Measurements from ENCODE around the gene ILK. TPM values are rescaled to one million over a fixed set of nuclear protein-coding genes. Genes with fewer than 3 reads are reported as not detected.

The ILK gene
- total and polyA plus RNA-seq, 10 of the 15 experiments (the other 5 are each of a cell fraction or from before 2014, with no cell fraction given), result 51.8 to 163 (median 92.0) TPM

Other genes starting within 250 kb of the ILK start
Only the 7 nearest of the 16 such genes appear.
- gene TIMM10B, start 122.3 kb upstream of the ILK start, total RNA-seq (2014; rRNA removed), result 40.5 and 41.4 TPM in 2 replicates
- 28.8 and 30.3 TPM in 2 replicates for gene TIMM10B, start 122.3 kb upstream of the ILK start, total RNA-seq (2014; rRNA removed; fragmentation: Illumina TruSeq; extraction: Trizol)
- gene TIMM10B, start 122.3 kb upstream of the ILK start, total RNA-seq (2021), result 39.2 and 42.1 TPM in 2 replicates
- 58.6 and 64.3 TPM in 2 replicates for gene TIMM10B, start 122.3 kb upstream of the ILK start, polyA plus RNA-seq (2011; rRNA removed)
- gene TIMM10B, start 122.3 kb upstream of the ILK start, polyA plus RNA-seq (2014; fragmentation: Illumina TruSeq; extraction: Trizol), result 32.9 and 36.1 TPM in 2 replicates
- gene TIMM10B, start 122.3 kb upstream of the ILK start, polyA plus RNA-seq (2014; fragmentation: Nextera tagmentation; extraction: Ambion mirVana), result 100 to 1,000 TPM in 1 of 2 experiments, 10 to 100 TPM in 1; 93.3 to 126 TPM
- gene TIMM10B, start 122.3 kb upstream of the ILK start, polyA plus RNA-seq (2014; rRNA removed), result 33.5 and 47.8 TPM in 2 replicates
- 10 to 100 TPM; 58.4 to 61.6 TPM for gene TIMM10B, start 122.3 kb upstream of the ILK start, polyA plus RNA-seq (2016; fragmentation: Nextera tagmentation; extraction: Ambion mirVana)
- 10.1 and 11.7 TPM in 2 replicates for gene DNHD1, start 106.5 kb upstream of the ILK start, total RNA-seq (2014; rRNA removed)
- gene DNHD1, start 106.5 kb upstream of the ILK start, total RNA-seq (2014; rRNA removed; fragmentation: Illumina TruSeq; extraction: Trizol), result 6.7 and 7.8 TPM in 2 replicates
- gene DNHD1, start 106.5 kb upstream of the ILK start, total RNA-seq (2021), result 12.3 and 14.0 TPM in 2 replicates
- gene DNHD1, start 106.5 kb upstream of the ILK start, polyA plus RNA-seq (2011; rRNA removed), result 9.4 and 13.6 TPM in 2 replicates
- 7.6 and 10.6 TPM in 2 replicates for gene DNHD1, start 106.5 kb upstream of the ILK start, polyA plus RNA-seq (2014; fragmentation: Illumina TruSeq; extraction: Trizol)
- 1 to 10 TPM in 1 of 2 experiments, under 1 TPM in 1; 0.99 to 1.1 TPM for gene DNHD1, start 106.5 kb upstream of the ILK start, polyA plus RNA-seq (2014; fragmentation: Nextera tagmentation; extraction: Ambion mirVana)
- gene DNHD1, start 106.5 kb upstream of the ILK start, polyA plus RNA-seq (2014; rRNA removed), result 16.5 and 16.9 TPM in 2 replicates
- 1 to 10 TPM; 4.0 to 6.1 TPM for gene DNHD1, start 106.5 kb upstream of the ILK start, polyA plus RNA-seq (2016; fragmentation: Nextera tagmentation; extraction: Ambion mirVana)
- 20.5 and 27.3 TPM in 2 replicates for gene RRP8, start 158 bp upstream of the ILK start, total RNA-seq (2014; rRNA removed)
- 14.2 and 15.4 TPM in 2 replicates for gene RRP8, start 158 bp upstream of the ILK start, total RNA-seq (2014; rRNA removed; fragmentation: Illumina TruSeq; extraction: Trizol)
- 26.3 and 27.3 TPM in 2 replicates for gene RRP8, start 158 bp upstream of the ILK start, total RNA-seq (2021)
- gene RRP8, start 158 bp upstream of the ILK start, polyA plus RNA-seq (2011; rRNA removed), result 21.7 and 22.5 TPM in 2 replicates
- 21.5 and 26.1 TPM in 2 replicates for gene RRP8, start 158 bp upstream of the ILK start, polyA plus RNA-seq (2014; fragmentation: Illumina TruSeq; extraction: Trizol)
- gene RRP8, start 158 bp upstream of the ILK start, polyA plus RNA-seq (2014; fragmentation: Nextera tagmentation; extraction: Ambion mirVana), result 10 to 100 TPM in 1 of 2 experiments, 1 to 10 TPM in 1; 4.7 to 15.8 TPM
- 20.6 and 21.8 TPM in 2 replicates for gene RRP8, start 158 bp upstream of the ILK start, polyA plus RNA-seq (2014; rRNA removed)
- gene RRP8, start 158 bp upstream of the ILK start, polyA plus RNA-seq (2016; fragmentation: Nextera tagmentation; extraction: Ambion mirVana), result 10 to 100 TPM; 51.0 to 51.2 TPM
- gene TAF10, start 8.4 kb downstream of the ILK start, total RNA-seq (2014; rRNA removed), result 167 and 172 TPM in 2 replicates
- 115 and 120 TPM in 2 replicates for gene TAF10, start 8.4 kb downstream of the ILK start, total RNA-seq (2014; rRNA removed; fragmentation: Illumina TruSeq; extraction: Trizol)
- 184 and 192 TPM in 2 replicates for gene TAF10, start 8.4 kb downstream of the ILK start, total RNA-seq (2021)
- 88.7 and 152 TPM in 2 replicates for gene TAF10, start 8.4 kb downstream of the ILK start, polyA plus RNA-seq (2011; rRNA removed)
- 146 and 159 TPM in 2 replicates for gene TAF10, start 8.4 kb downstream of the ILK start, polyA plus RNA-seq (2014; fragmentation: Illumina TruSeq; extraction: Trizol)
- gene TAF10, start 8.4 kb downstream of the ILK start, polyA plus RNA-seq (2014; fragmentation: Nextera tagmentation; extraction: Ambion mirVana), result 10 to 100 TPM; 27.2 to 78.9 TPM
- gene TAF10, start 8.4 kb downstream of the ILK start, polyA plus RNA-seq (2014; rRNA removed), result 251 and 257 TPM in 2 replicates
- gene TAF10, start 8.4 kb downstream of the ILK start, polyA plus RNA-seq (2016; fragmentation: Nextera tagmentation; extraction: Ambion mirVana), result 100 to 1,000 TPM in 1 of 2 experiments, 10 to 100 TPM in 1; 26.7 to 203 TPM
- gene TPP1, start 15.6 kb downstream of the ILK start, total RNA-seq (2014; rRNA removed), result 12.8 and 14.8 TPM in 2 replicates
- gene TPP1, start 15.6 kb downstream of the ILK start, total RNA-seq (2014; rRNA removed; fragmentation: Illumina TruSeq; extraction: Trizol), result 7.7 and 9.3 TPM in 2 replicates
- gene TPP1, start 15.6 kb downstream of the ILK start, total RNA-seq (2021), result 35.0 and 49.2 TPM in 2 replicates
- gene TPP1, start 15.6 kb downstream of the ILK start, polyA plus RNA-seq (2011; rRNA removed), result 51.8 and 64.6 TPM in 2 replicates
- gene TPP1, start 15.6 kb downstream of the ILK start, polyA plus RNA-seq (2014; fragmentation: Illumina TruSeq; extraction: Trizol), result 58.9 and 71.1 TPM in 2 replicates
- 10 to 100 TPM in 1 of 2 experiments, 1 to 10 TPM in 1; 7.5 to 14.4 TPM for gene TPP1, start 15.6 kb downstream of the ILK start, polyA plus RNA-seq (2014; fragmentation: Nextera tagmentation; extraction: Ambion mirVana)
- 45.0 and 50.3 TPM in 2 replicates for gene TPP1, start 15.6 kb downstream of the ILK start, polyA plus RNA-seq (2014; rRNA removed)
- 10 to 100 TPM; 38.0 to 38.6 TPM for gene TPP1, start 15.6 kb downstream of the ILK start, polyA plus RNA-seq (2016; fragmentation: Nextera tagmentation; extraction: Ambion mirVana)
- 0.34 and 0.38 TPM in 2 replicates for gene DCHS1, start 52.0 kb downstream of the ILK start, total RNA-seq (2014; rRNA removed)
- 0.14 and 0.18 TPM in 2 replicates for gene DCHS1, start 52.0 kb downstream of the ILK start, total RNA-seq (2014; rRNA removed; fragmentation: Illumina TruSeq; extraction: Trizol)
- 0.56 and 0.64 TPM in 2 replicates for gene DCHS1, start 52.0 kb downstream of the ILK start, total RNA-seq (2021)
- 0.01 and 0.04 TPM in 2 replicates for gene DCHS1, start 52.0 kb downstream of the ILK start, polyA plus RNA-seq (2011; rRNA removed)
- gene DCHS1, start 52.0 kb downstream of the ILK start, polyA plus RNA-seq (2014; fragmentation: Illumina TruSeq; extraction: Trizol), result 0.02 and 0.22 TPM in 2 replicates
- gene DCHS1, start 52.0 kb downstream of the ILK start, polyA plus RNA-seq (2014; fragmentation: Nextera tagmentation; extraction: Ambion mirVana), result under 1 TPM in 1 of 2 experiments, not detected in 1; 0.02 TPM
- gene DCHS1, start 52.0 kb downstream of the ILK start, polyA plus RNA-seq (2014; rRNA removed), result 0.47 and 0.66 TPM in 2 replicates
- gene DCHS1, start 52.0 kb downstream of the ILK start, polyA plus RNA-seq (2016; fragmentation: Nextera tagmentation; extraction: Ambion mirVana), result under 1 TPM; 0.04 to 0.09 TPM
- gene MRPL17, start 79.6 kb downstream of the ILK start, total RNA-seq (2014; rRNA removed), result 82.9 and 83.8 TPM in 2 replicates
- gene MRPL17, start 79.6 kb downstream of the ILK start, total RNA-seq (2014; rRNA removed; fragmentation: Illumina TruSeq; extraction: Trizol), result 55.1 and 63.3 TPM in 2 replicates
- 85.8 and 91.7 TPM in 2 replicates for gene MRPL17, start 79.6 kb downstream of the ILK start, total RNA-seq (2021)
- gene MRPL17, start 79.6 kb downstream of the ILK start, polyA plus RNA-seq (2011; rRNA removed), result 70.3 and 97.9 TPM in 2 replicates
- gene MRPL17, start 79.6 kb downstream of the ILK start, polyA plus RNA-seq (2014; fragmentation: Illumina TruSeq; extraction: Trizol), result 35.2 and 60.3 TPM in 2 replicates
- gene MRPL17, start 79.6 kb downstream of the ILK start, polyA plus RNA-seq (2014; fragmentation: Nextera tagmentation; extraction: Ambion mirVana), result 100 to 1,000 TPM; 170 to 171 TPM
- 80.6 and 83.5 TPM in 2 replicates for gene MRPL17, start 79.6 kb downstream of the ILK start, polyA plus RNA-seq (2014; rRNA removed)
- gene MRPL17, start 79.6 kb downstream of the ILK start, polyA plus RNA-seq (2016; fragmentation: Nextera tagmentation; extraction: Ambion mirVana), result 100 to 1,000 TPM; 122 to 134 TPM

Measured in GM12878 (cell line).